CD4-positive, alpha-beta T cell treated with Interleukin-17A for 1 hour (primary cell): ENCODE results near the gene PHLPP2.
A peak's percentile ranks its signal among the peaks of the same experiment; 100 is the strongest.
"Not testable (repeated sequence)": the region's sequence is repeated elsewhere in the genome, so short reads cannot be mapped to it uniquely, and the experiment has no call there.

ENCODE experiments used
- DNase-seq: peaks from one replicate; pipeline ENCODE4 v3.0.0-alpha.2; 2020

PHLPP2 gene

DNA sequence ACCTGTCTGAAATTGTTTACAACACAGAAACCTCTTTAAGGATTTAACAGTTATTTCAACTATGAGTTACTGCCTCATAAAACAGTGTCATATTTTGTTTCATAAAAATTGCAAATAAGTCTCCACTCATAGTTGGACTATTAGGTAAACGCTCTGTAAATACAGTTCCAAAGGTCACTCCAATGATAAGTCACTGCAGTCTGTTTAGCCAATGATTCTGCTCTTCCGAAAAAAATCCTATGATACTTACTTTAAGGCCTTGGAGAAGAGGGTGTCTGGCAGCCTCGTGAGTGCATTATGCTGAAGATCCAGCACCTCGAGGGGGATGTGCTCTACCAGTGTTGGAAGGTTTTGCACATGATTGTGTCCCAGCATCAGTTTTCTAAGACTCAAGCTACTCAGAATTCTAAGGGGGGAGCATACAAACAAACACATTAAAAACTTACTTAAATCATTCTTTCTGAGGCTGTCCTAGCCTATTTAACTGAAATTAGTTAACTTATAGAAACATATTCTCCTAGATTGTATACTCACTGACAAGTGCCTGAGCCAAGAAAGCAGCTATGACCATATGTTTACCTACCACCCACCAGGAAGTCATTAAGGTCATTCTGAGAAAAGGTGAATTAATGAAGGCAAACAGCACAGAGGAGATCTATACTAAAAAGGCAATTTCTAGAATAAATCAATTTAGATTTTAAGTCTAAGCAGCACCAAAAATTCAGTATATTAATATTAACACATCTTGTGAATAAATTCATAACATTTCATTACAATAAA lies 57.4 kb downstream of the PHLPP2 start:
- no peak for DNase-seq

DNA sequence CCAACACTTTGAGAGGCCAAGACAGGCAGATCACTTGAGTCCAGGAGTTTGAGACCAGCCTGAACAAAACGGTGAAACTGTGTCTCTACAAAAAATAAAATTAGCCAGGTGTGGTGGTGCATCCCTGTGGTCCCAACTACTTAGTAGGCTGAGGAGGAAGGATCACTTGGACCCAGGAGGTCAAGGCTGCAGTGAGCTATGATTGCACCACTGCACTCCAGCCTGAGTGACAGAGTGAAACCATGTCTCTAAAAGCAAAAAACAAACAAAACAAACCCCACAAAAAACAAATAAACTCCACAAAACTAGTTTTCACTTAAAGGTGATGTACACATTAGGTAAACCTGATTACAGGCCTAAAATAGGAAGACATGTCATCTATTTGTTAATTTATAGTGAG lies 58.2 kb downstream of the PHLPP2 start:
- DNase-seq = no peak

DNA sequence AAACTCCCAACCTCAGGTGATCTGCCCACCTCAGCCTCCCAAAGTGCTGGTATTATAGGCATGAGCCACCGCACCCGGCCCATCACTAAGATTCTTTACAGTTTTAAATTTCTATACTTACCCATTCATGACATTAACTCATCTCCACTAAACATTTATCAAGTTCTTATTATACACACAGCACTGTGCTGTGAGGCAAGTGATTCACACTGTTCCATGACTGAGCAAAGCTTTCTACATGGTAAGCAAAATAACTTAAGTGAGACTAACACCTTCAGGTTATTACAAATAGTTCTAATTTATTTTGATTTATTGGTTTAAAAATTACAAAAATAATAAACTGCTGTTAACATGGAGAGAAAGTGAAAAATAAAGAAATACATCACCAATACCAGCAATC lies 65.0 kb downstream of the PHLPP2 start:
- DNase-seq = no peak

DNA sequence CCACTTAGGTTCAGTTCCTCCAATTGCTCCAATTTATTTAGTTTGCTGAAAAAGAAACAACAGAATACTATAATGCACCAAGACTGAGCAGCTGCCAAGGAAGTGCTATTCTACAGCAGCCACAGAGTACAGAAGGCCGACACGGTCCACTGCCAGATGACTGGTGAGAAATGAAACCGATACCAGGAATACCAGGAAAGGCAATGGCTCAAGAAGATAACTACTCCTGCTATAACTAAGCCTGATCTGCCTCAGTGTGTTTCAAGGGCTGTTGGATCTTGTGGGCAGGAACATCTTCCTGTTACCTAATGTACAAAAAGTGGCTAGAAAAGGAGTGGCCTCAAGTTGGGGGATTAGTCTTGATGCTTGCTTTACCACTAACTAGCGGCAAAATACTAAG lies 65.7 kb downstream of the PHLPP2 start:
- no peak for DNase-seq

DNA sequence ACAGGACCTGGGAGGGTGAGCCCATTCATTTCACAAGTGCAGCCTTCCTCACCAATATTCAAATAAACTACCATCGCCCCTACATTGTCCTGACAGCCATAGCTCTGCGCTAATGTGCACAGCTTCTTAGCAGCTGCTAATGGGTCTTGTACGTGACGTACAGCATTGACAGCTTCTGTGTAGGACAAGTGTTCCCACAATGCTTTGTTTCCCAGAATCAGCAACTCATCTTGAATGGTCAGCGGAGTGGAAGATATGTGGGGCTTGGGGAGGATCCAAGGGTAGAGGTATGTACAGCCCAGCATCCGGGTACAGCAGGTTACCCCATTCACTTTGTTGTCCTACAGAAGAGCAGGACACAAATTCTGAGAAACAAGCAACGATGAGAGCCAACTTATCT lies 74.8 kb downstream of the PHLPP2 start:
- no peak for DNase-seq

DNA sequence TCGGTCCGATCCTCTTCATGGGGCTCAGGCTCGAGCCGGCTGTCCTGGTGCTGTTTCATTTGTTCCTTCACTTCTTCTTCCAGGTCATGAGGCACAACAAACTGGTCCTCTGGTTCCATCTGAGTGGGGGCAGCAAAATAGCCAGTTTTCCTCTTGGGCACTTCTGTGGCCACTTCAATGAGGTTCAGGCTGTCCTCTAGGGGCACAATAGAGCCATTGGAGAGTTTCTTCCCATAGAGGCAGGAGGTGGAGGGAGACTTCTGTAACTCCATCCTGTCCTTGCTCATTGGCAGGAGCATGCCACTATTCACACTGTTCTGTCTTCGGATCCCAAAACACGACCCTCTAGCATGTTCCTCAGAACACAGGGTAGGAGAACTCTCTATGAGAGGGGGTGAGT lies 75.6 kb downstream of the PHLPP2 start:
- no peak for DNase-seq

DNA sequence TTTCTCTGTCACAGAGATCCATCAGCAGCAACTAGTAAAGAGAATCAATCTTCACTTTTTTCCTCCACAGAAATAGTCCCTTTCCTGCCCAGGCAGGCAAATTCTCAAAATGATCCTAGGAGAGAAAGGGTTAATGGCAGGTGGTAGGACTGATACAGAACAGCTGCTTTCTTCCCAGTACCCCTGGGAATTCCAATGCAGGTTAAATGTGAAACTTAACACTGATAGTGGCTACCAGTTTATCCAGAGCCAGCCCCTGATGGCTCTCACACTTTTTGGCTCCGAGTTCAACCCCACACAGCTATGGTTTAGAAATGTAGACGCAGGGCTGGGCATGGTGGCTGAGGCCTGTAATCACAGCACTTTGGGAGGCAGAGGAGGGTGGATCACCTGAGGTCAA lies 76.3 kb downstream of the PHLPP2 start:
- DNase-seq = no peak

DNA sequence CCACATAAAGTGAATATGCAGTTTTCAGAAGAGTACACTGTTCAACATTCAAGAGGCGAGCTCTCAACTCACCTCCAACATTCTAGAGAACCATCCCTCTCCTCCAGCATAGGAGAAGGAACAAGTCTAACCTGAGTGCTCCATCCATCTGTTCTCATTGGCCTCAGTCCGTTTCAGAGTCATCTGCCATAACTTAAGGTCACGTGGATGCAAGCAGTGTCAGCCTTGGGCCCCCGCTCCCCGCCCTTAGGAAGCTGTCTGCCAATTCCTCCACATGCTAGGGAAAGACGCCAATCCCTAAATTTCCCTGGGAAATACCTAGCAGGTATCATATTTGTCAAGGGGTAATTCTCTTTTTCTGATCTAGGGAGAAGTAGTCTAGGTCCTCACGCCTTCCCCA lies 77.1 kb downstream of the PHLPP2 start:
- DNase-seq = no peak

DNA sequence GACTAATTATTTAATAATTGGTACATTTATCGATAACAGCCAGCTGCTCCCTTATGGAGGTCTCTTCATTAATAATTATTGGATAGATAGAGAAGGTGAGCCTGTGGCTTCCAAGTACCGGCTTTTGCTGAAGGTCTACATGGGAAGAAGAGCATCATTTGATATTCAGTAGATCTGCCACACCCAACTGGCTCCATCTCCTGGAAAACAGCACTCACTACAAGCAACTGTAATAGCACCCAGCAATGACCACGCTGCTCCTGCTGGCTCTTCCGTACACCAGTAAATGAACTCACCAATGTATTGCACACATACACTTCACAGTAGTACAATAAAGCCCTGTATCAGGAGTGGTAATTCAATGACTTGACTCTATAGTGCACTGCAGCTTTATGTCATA lies 79.1 kb downstream of the PHLPP2 start:
- peak; percentile 9 for DNase-seq

DNA sequence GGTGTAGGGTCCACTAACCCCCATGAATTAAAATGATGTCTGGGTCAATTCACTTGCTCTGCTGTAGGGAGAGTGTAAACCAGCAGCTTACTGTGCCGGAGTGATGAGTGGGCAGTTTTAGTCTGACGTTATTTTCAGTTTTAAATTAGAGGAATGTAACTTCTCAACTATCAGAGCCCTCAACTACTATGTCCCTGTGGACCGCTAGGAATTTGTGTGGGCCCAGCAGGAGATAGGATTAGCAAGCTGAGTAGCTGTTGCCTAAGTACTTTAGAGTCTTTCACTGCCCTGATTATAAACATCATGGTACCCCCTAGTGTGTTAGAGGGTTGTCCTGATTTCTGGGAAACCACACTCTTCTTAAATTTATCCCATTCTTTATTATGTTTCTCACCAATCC lies 87.1 kb downstream of the PHLPP2 start:
- DNase-seq = no peak

DNA sequence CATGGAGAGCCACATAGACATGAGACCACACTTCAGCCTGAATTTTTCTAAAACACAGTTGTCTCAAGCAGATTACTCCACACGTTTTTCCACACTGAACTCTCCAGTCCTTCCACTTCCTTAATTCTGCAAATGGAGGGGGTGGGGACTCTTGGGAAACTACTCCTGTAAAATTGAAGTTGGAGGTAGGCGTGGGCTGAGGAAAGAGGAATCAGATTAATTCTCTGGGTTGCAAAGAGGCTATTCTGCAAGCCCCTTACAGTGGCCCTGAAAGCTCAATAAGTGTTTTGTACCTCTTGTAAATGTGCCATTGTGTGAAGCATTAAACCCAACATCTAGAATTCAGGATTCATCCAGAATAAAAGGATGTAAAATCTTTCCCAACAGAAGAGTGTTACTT lies 88.9 kb downstream of the PHLPP2 start:
- DNase-seq = no peak

DNA sequence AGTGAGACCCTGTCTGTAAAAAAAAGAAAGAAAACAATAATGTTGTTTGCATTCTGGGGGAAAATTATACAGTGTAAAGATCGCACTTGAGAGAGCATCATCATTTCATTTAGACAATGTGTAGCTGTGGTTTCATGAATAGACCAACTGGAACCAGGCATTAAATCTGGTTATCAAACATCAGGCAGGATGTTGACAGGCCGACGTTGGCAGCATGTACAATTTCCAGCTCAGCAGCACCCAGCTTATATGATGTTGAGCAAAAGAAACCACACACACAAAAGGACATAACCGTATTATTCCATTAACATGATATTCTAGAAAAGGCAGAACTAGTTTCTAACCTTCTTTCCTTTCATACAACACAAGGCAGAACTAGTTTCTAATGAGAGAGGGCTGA lies 92.7 kb downstream of the PHLPP2 start:
- DNase-seq = no peak

DNA sequence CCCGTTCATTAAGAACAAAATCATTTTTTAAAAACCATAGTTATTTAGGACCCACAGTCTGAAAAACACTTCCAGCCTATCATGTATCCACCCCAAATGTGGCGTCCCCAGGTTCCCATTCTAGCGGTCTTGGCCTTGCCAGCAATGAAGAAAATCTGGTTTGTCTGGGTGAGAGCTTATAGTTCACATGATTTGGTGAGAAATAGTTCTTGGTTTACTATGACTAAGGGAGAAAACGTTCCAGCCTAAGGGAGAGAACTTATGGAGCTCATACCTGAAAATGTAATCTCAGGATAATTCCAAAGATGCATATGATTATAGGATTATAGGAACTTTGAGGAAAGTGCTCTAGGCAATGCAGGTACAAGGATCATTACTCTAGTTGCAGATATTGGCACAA lies 93.7 kb downstream of the PHLPP2 start:
- DNase-seq = no peak

DNA sequence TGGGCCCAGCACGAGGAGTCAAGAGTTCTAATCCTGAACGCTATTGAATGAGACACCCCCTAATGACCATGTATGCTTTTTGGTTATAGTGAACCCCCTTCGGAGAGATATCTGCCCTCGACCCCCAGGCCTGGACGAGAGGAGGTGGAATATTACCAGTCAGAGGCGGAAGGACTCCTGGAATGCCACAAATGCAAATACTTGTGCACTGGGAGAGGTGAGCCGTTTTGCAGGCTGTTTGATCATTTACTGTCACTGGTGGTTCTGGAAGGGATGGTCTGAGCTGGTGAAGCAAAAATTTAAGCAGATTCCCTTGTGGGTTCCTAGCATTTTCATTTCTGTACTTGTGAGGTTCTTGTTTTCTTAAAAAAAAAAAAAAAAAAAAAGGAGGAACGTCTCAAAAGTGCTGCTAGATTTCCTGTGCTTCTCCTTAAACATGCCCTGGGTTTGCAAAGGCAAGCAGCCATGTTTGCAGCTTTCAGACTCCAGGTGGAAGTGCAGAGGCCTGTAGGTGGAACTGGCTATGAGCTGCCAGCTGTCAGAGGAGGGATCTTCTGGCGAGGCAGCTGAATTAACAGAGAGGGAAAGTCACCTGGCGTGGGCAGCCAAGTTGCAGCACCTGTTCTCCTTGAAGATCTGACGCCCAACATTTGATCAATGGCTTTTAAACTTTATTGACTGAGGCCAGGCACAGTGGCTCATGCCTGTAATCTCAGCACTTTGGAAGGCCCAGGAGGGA lies 95.1 kb downstream of the PHLPP2 start:
- DNase-seq = no peak

DNA sequence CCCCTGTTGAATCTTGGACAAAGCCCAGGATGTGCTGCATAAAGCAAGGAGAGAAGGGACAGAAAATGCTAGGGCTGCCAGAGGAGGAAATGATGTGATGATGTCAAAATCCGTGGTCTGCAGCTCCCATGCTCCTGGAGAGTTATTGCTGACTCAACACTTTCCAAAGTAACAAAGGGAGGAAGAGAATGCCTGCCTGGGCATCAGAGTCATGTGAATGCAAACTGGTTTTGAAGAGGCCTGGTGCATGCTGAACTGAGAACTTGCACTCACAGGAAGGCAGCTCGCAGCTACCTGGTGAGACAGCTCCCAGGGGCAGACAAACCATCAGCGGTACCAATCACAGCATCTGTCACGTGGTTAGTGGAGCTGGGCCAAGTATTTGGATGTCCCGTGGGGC lies 95.7 kb downstream of the PHLPP2 start:
- no peak for DNase-seq

DNA sequence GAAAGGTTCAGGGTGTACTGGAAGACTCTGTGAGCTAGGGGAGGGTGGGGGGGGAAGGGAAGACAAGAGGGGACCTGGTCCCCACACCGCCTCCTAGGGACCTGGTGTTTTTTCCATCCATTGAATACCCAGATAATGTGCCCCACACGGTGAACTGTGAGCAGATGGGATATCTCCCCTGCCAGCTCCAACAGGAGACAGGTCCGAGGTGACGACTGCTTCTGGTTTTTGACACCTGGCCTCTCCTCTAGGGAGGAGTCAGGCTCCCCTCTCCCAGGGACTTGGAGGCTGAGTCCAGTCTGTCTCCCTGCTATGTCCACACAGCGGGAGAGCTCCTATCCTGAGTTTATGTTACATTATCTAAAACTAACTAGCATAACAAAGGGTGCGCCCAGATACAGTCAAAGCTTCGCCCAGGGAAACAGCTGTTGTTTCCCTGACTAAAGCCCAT lies 96.7 kb downstream of the PHLPP2 start:
- no peak for DNase-seq

DNA sequence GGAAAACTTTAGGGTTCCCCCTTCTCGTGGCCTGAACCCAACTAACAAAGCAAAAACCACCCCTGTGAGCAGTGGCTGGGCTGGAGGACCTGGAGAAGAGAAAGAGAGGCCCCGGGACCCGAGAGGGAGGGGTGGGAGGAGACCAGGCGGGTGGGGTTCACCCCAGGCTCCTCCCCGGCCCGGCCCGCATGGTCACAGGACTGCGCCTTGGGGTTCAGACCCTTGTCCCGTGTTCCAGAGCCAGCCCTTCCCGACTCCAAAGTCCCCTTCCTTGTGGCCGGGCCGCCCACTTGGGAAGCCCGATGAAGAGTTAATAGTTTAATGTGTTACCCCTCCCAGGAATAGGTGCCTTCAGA lies 97.7 kb downstream of the PHLPP2 start:
- DNase-seq = no peak

DNA sequence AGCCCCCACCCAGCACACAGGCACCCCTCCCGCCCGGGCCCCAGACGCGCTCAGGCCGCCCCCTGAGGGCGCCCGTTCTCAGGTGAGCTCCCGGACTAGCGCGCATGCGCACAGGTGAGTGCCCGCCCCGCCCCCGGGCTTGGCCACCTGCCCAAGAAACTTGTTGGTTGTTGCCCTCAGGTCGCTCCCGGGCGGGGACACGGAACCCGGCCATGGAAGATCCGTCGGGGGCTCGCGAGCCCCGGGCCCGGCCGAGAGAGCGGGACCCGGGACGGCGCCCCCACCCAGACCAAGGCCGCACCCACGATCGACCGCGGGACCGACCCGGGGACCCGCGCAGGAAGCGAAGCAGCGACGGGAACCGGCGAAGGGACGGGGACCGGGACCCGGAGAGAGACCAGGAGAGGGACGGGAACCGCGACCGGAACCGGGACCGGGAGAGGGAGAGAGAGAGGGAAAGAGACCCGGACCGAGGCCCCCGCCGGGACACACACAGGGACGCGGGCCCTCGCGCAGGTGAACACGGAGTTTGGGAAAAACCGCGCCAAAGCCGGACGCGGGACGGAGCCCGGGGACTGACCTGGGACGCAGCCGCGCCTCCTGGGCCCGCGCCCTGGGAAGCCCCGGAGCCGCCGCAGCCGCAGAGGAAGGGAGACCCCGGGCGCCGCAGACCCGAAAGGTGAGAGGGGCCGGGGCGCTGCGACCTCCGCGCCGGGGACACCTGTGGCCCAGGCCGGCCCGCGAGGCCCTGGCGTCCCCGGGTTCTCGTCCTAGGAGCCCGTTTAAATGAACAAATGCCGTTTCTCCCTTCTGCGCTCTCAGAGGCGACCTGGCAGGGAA lies 98.3 kb downstream of the PHLPP2 start, which contains the start of gene MARVELD3:
Gene MARVELD3, plus strand, starts transcription at position 167 of the 840 bp plus-strand sequence. Its CDS starts 46 bp downstream, at position 213.
- DNase-seq = peak; percentile 23

DNA sequence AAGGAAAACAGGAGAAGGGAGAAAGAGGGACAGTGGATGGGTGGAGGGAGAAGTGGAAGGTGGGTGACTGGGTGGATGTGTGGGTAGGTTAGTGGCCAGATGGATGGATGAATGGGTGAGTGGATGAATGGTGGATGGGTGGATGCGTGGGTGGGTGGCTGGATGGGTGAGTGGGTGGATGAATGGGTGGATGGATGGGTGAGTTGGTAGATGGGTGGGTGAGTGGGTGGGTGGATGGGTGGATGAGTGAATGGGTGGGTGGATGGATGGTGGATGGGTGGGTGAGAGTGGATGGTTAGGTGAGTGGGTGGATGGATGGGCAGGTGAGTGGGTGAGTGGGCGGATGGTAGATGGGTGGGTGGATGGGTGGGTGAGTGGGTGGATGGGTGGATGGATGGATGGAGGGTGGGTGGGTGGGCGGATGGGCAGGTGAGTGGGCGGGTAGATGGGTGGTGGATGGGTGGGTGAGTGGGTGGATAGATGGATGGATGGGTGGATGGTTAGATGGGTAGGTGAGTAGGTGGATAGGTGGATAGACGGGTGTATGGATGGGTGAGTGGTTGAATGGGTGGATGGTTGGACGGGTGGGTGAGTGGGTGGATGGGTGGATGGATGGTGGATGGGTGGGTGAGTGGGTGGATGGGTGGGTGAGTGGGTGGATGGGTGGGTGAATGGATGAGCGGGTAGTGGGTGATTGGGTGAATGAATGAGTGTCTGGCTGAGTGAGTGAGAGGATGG lies 99.2 kb downstream of the PHLPP2 start:
- DNase-seq = no peak

DNA sequence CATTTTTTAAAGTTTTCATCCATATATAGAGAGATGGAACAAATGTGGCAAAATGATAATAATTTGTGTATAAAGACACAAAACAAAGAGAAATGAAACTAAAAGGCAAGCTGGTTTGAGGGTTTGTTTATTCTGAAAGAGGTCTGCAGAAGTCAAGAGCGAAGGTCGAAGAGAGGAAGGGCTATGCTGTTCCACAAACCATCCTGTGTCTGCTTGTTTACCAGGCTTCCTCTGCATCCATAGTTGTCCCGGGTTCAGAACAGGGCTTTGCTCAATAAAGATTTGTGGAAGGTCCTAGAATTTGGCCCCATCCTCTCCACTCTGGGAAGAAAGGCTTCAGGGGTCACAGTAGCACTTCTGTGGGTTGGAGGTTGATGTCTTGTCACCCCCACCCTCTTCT lies 100.9 kb downstream of the PHLPP2 start:
- DNase-seq = no peak

DNA sequence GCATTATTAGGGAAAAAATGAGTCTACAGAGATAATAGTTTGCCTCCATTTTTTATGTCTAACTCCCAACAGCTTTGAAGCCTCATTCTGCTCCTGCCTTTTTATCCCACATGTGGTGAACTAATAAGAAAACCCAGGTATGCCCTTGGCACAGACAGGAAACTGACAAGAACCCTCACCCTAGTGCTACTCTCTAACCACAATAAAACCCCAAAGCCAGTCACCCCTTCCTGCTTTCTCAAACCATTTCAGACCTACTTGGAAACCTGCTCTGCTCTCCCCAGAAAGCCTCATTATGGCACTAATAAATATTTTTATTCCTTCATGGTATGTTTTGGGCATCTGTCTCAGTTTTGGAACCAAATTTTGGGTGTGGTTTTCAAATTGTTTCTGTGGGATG lies 102.4 kb downstream of the PHLPP2 start:
- DNase-seq = peak; percentile 19

DNA sequence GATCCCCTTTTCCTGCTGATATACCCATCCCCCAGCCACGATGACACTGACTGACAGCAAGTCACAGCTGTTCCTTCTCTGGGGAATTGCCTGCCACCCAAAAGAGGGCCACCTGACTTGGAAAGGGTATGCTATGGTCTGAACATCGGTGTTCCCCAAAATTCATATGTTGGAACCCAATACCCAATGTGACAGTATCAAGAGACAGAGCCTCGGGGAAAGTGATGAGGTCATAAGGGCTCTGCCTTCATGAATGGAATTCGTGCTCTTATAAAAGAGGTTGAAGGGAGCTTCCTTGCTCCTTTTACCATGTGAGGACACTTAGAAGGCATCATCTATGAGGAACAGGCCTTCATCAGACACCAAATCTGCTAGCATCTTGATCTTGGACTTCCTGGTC lies 106.1 kb downstream of the PHLPP2 start:
- no peak for DNase-seq

DNA sequence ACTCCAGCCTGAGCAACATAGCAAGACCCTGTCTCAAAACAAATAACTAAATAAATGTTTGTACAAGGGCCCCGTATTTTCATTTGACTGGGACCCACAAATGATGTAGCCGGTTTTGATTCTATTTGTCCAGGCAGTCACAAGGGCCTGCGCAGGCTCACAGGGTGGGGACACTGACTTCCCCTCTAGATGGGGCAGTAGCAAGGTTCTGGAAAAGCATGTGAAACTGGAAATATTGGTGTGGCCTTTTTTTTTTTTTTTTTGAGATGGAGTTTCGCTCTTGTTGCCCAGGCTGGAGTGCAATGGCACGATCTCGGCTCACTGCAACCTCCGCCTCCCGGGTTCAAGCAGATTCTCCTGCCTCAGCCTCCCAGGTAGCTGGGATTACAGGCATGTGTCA lies 109.5 kb downstream of the PHLPP2 start:
- DNase-seq = not testable (repeated sequence)
